ENCODE results near the gene C6orf58.
A peak's percentile ranks its signal among the peaks of the same experiment; 100 is the strongest.

C6orf58 gene

GRCh38 chr6:127576874-127577273 is at the start of gene C6orf58:
C6orf58 (plus strand) TSS chr6:127577174; CDS start chr6:127577186, 12 bp downstream.
- H3K27me3 Mint-ChIP-seq (ENCODE audit: low read depth, poor library complexity): peaks cover 3% of the 10 kb centered on the region
- no peaks in the 10 kb centered on the region for H3K9me3 Mint-ChIP-seq
- H3K4me1 Mint-ChIP-seq: no peaks in the 10 kb centered on the region
- H3K4me3 Mint-ChIP-seq: no peak within 1 kb of the TSS
- no peak for TF ChIP-seq CTCF (IDR thresholded peaks at IDR 0.05)
- no peaks in the 10 kb centered on the region for H3K36me3 Mint-ChIP-seq (ENCODE audit: low read depth)
- H3K27ac Mint-ChIP-seq: no peak within 1 kb of the TSS
- DNase-seq: no peak

- Mint-ChIP-seq H3K9me3 (no peaks in the 10 kb centered on the region), H3K27me3 (ENCODE audit: low read depth, poor library complexity) (no peaks in the 10 kb centered on the region), H3K36me3 (ENCODE audit: low read depth) (no peaks in the 10 kb centered on the region), H3K27ac (no peak overlapping the region), H3K4me1 (no peaks in the 10 kb centered on the region), H3K4me3 (no peak overlapping the region)
- no peak for DNase-seq
- TF ChIP-seq CTCF (IDR thresholded peaks at IDR 0.05): no peak
These were observed 44.0 kb upstream of the C6orf58 start for GRCh38 chr6:127533011-127533410.

- H3K27me3 Mint-ChIP-seq (ENCODE audit: low read depth, poor library complexity): peaks cover 3% of the 10 kb centered on the region
- no peak for TF ChIP-seq CTCF (IDR thresholded peaks at IDR 0.05)
- DNase-seq: no peak
- H3K27ac Mint-ChIP-seq: no peak overlapping the region
- H3K36me3 Mint-ChIP-seq (ENCODE audit: low read depth): no peaks in the 10 kb centered on the region
- no peak overlapping the region for H3K4me3 Mint-ChIP-seq
- H3K4me1 Mint-ChIP-seq: no peaks in the 10 kb centered on the region
- no peaks in the 10 kb centered on the region for H3K9me3 Mint-ChIP-seq
These were observed 43.2 kb upstream of the C6orf58 start for GRCh38 chr6:127533736-127534135.

GRCh38 chr6:127538750-127539264 is 38.2 kb upstream of the C6orf58 start:
- DNase-seq: no peak
- Mint-ChIP-seq H3K9me3 (no peaks in the 10 kb centered on the region), H3K36me3 (ENCODE audit: low read depth) (no peaks in the 10 kb centered on the region), H3K4me1 (no peaks in the 10 kb centered on the region), H3K4me3 (no peak overlapping the region), H3K27me3 (ENCODE audit: low read depth, poor library complexity) (peaks cover 7% of the 10 kb centered on the region), H3K27ac (no peak overlapping the region)
- TF ChIP-seq CTCF (IDR thresholded peaks at IDR 0.05): no peak

GRCh38 chr6:127539272-127539671 is 37.7 kb upstream of the C6orf58 start:
- Mint-ChIP-seq H3K9me3 (no peaks in the 10 kb centered on the region), H3K36me3 (ENCODE audit: low read depth) (no peaks in the 10 kb centered on the region), H3K27ac (no peak overlapping the region), H3K4me3 (no peak overlapping the region), H3K27me3 (ENCODE audit: low read depth, poor library complexity) (peaks cover 7% of the 10 kb centered on the region), H3K4me1 (no peaks in the 10 kb centered on the region)
- no peak for TF ChIP-seq CTCF (IDR thresholded peaks at IDR 0.05)
- no peak for DNase-seq

- Mint-ChIP-seq H3K36me3 (ENCODE audit: low read depth) (no peaks in the 10 kb centered on the region), H3K9me3 (no peaks in the 10 kb centered on the region), H3K27me3 (ENCODE audit: low read depth, poor library complexity) (peaks cover 3% of the 10 kb centered on the region), H3K27ac (no peak overlapping the region), H3K4me3 (no peak overlapping the region), H3K4me1 (peaks cover 9% of the 10 kb centered on the region)
- peak; percentile 39 for TF ChIP-seq CTCF (IDR thresholded peaks at IDR 0.05)
- DNase-seq: no peak
These were observed 29.8 kb upstream of the C6orf58 start for GRCh38 chr6:127547215-127547614.
